ENCODE results near the gene RELA. TPM values are rescaled to one million over a fixed set of nuclear protein-coding genes. Genes with fewer than 3 reads are reported as not detected.

The RELA gene
- total and polyA plus RNA-seq, 2 of the 13 experiments (the other 11 are each of a cell fraction or from before 2014, with no cell fraction given): 21.4 to 40.5 TPM

DNA sequence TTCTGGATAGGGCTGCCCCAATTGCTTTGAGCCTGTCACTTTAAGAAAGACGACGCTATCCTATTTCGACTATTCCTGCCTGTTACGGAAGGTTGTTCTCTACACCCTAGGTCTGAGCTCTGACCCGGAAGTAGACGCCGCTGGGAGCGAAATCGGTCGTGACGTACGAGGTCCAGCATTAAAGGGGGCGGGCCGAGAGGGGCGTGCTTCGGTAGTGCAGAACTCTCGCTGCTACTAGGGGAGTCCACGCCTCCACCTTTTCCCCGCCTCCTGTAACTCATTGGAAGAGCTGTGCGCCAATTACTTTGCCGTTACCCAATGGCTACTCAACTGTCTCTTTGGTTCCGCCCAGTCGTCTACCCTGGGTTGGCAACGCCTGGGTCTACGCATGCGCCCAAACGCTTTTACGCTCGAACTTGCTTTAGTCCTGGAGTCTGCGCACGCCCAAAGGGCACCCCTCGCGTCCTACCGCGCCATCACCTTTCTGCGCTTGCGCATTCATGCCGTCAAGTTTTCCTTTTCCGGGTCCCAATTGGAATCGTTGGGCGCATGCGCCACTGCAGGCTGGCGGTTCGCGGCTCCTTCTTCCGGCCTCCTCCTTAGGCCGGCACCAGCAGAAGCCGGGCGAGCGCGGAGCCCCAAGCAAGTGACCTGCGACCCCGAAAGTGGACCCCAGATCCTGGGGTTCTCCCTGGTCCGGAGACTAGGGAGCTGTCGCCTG, 47.3 kb downstream of the RELA start, which contains the start of gene PCNX3 (continued):
- TF ChIP-seq ZNF768 (CRISPR knock-in tag; IDR thresholded peaks at IDR 0.05): no peak
- 0 out of 2 replicates have a peak, but pooled peaks have one; percentile 16 for TF ChIP-seq NFKB2 (CRISPR knock-in tag; IDR thresholded peaks at IDR 0.05; ENCODE audit: borderline replicate concordance)
- no peak for TF ChIP-seq FIP1L1 (IDR thresholded peaks at IDR 0.05; ENCODE audit: borderline replicate concordance, insufficient read depth, low read depth, low read length)
- no peak for TF ChIP-seq ZNF879 (CRISPR knock-in tag; IDR thresholded peaks at IDR 0.05)
- TF ChIP-seq, protein P1, sequence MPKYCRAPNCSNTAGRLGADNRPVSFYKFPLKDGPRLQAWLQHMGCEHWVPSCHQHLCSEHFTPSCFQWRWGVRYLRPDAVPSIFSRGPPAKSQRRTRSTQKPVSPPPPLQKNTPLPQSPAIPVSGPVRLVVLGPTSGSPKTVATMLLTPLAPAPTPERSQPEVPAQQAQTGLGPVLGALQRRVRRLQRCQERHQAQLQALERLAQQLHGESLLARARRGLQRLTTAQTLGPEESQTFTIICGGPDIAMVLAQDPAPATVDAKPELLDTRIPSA (CRISPR knock-in tag; IDR thresholded peaks at IDR 0.05; ENCODE audit: borderline replicate concordance): no peak
- TF ChIP-seq, protein P2, sequence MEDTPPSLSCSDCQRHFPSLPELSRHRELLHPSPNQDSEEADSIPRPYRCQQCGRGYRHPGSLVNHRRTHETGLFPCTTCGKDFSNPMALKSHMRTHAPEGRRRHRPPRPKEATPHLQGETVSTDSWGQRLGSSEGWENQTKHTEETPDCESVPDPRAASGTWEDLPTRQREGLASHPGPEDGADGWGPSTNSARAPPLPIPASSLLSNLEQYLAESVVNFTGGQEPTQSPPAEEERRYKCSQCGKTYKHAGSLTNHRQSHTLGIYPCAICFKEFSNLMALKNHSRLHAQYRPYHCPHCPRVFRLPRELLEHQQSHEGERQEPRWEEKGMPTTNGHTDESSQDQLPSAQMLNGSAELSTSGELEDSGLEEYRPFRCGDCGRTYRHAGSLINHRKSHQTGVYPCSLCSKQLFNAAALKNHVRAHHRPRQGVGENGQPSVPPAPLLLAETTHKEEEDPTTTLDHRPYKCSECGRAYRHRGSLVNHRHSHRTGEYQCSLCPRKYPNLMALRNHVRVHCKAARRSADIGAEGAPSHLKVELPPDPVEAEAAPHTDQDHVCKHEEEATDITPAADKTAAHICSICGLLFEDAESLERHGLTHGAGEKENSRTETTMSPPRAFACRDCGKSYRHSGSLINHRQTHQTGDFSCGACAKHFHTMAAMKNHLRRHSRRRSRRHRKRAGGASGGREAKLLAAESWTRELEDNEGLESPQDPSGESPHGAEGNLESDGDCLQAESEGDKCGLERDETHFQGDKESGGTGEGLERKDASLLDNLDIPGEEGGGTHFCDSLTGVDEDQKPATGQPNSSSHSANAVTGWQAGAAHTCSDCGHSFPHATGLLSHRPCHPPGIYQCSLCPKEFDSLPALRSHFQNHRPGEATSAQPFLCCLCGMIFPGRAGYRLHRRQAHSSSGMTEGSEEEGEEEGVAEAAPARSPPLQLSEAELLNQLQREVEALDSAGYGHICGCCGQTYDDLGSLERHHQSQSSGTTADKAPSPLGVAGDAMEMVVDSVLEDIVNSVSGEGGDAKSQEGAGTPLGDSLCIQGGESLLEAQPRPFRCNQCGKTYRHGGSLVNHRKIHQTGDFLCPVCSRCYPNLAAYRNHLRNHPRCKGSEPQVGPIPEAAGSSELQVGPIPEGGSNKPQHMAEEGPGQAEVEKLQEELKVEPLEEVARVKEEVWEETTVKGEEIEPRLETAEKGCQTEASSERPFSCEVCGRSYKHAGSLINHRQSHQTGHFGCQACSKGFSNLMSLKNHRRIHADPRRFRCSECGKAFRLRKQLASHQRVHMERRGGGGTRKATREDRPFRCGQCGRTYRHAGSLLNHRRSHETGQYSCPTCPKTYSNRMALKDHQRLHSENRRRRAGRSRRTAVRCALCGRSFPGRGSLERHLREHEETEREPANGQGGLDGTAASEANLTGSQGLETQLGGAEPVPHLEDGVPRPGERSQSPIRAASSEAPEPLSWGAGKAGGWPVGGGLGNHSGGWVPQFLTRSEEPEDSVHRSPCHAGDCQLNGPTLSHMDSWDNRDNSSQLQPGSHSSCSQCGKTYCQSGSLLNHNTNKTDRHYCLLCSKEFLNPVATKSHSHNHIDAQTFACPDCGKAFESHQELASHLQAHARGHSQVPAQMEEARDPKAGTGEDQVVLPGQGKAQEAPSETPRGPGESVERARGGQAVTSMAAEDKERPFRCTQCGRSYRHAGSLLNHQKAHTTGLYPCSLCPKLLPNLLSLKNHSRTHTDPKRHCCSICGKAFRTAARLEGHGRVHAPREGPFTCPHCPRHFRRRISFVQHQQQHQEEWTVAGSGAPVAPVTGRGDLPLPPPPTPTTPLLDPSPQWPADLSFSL (CRISPR knock-in tag; IDR thresholded peaks at IDR 0.05): no peak
- peak; percentile 50; the same call in 1 of the 2 replicates for TF ChIP-seq BORCS8-MEF2B (CRISPR knock-in tag; IDR thresholded peaks at IDR 0.05)
- no peak for TF ChIP-seq NBN (conservative IDR thresholded peaks at IDR 0.05)
- TF ChIP-seq ZSCAN22 (CRISPR knock-in tag; IDR thresholded peaks at IDR 0.05): no peak
- TF ChIP-seq ZNF891 (CRISPR knock-in tag; IDR thresholded peaks at IDR 0.05): peak; percentile 39; the same call in 1 of the 2 replicates
- 0 out of 2 replicates have a peak, but pooled peaks have one; percentile 52 for TF ChIP-seq TBX3 (IDR thresholded peaks at IDR 0.05; ENCODE audit: borderline replicate concordance)
- TF ChIP-seq, protein P3, sequence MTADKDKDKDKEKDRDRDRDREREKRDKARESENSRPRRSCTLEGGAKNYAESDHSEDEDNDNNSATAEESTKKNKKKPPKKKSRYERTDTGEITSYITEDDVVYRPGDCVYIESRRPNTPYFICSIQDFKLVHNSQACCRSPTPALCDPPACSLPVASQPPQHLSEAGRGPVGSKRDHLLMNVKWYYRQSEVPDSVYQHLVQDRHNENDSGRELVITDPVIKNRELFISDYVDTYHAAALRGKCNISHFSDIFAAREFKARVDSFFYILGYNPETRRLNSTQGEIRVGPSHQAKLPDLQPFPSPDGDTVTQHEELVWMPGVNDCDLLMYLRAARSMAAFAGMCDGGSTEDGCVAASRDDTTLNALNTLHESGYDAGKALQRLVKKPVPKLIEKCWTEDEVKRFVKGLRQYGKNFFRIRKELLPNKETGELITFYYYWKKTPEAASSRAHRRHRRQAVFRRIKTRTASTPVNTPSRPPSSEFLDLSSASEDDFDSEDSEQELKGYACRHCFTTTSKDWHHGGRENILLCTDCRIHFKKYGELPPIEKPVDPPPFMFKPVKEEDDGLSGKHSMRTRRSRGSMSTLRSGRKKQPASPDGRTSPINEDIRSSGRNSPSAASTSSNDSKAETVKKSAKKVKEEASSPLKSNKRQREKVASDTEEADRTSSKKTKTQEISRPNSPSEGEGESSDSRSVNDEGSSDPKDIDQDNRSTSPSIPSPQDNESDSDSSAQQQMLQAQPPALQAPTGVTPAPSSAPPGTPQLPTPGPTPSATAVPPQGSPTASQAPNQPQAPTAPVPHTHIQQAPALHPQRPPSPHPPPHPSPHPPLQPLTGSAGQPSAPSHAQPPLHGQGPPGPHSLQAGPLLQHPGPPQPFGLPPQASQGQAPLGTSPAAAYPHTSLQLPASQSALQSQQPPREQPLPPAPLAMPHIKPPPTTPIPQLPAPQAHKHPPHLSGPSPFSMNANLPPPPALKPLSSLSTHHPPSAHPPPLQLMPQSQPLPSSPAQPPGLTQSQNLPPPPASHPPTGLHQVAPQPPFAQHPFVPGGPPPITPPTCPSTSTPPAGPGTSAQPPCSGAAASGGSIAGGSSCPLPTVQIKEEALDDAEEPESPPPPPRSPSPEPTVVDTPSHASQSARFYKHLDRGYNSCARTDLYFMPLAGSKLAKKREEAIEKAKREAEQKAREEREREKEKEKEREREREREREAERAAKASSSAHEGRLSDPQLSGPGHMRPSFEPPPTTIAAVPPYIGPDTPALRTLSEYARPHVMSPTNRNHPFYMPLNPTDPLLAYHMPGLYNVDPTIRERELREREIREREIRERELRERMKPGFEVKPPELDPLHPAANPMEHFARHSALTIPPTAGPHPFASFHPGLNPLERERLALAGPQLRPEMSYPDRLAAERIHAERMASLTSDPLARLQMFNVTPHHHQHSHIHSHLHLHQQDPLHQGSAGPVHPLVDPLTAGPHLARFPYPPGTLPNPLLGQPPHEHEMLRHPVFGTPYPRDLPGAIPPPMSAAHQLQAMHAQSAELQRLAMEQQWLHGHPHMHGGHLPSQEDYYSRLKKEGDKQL (CRISPR knock-in tag; IDR thresholded peaks at IDR 0.05; ENCODE audit: low read depth): no peak
- TF ChIP-seq ZFP1 (CRISPR knock-in tag; IDR thresholded peaks at IDR 0.05): no peak
- 0 out of 2 replicates have a peak, but pooled peaks have one; percentile 21 for TF ChIP-seq ZNF878 (CRISPR knock-in tag; IDR thresholded peaks at IDR 0.05)
- TF ChIP-seq TARDBP (CRISPR knock-in tag; IDR thresholded peaks at IDR 0.05): peak; percentile 75; the same call in 1 of the 2 replicates
- TF ChIP-seq SOX5 (CRISPR knock-in tag; IDR thresholded peaks at IDR 0.05; ENCODE audit: borderline replicate concordance): peak; percentile 36; the same call in 1 of the 2 replicates
- TF ChIP-seq MAF1 (CRISPR knock-in tag; IDR thresholded peaks at IDR 0.05; ENCODE audit: borderline replicate concordance): no peak
- no peak for TF ChIP-seq PCBP1 (IDR thresholded peaks at IDR 0.05; ENCODE audit: borderline replicate concordance, low read depth, low read length)

All from HepG2 (cell line).